Endothelial cell of umbilical vein (primary cell): ENCODE measurements around the gene MAD2L2.

Source experiments
- GATA2 ChIP-seq: IDR thresholded peaks from 2 replicates; pipeline ENCODE4 v1.7.0; 2011; ENCODE audit warnings: low read depth, mild to moderate bottlenecking, moderate library complexity, mixed read lengths, low read length; ENCODE audit not compliant: insufficient read length, insufficient read depth
- JUN ChIP-seq: IDR thresholded peaks from 2 replicates; pipeline ENCODE4 v1.6.1; 2011; ENCODE audit warnings: borderline replicate concordance, low read depth; ENCODE audit not compliant: insufficient read length, insufficient read depth
- MYC ChIP-seq: IDR thresholded peaks from one replicate; pipeline ENCODE4 v1.6.1; 2011; ENCODE audit warnings: mild to moderate bottlenecking, low read depth, low read length
- POLR2A ChIP-seq: IDR thresholded peaks from 2 replicates; pipeline ENCODE4 v1.6.1; 2012; ENCODE audit warnings: low read depth, mild to moderate bottlenecking, control low read depth, low read length
- POLR2AphosphoS5 ChIP-seq: IDR thresholded peaks from 2 replicates; pipeline ENCODE4 v1.6.1; 2012; ENCODE audit warnings: low read depth, mild to moderate bottlenecking, control low read depth, low read length, moderate library complexity; ENCODE audit not compliant: insufficient read depth
- TF ChIP-seq, protein P1 (sequence below), 2 donors: IDR thresholded peaks; 1 replicate in 1 of 2; 2 replicates in 1 of 2; pipeline ENCODE4 v1.5.1; 2011; ENCODE audit warnings: low read length in 2 of 2, mild to moderate bottlenecking in 2 of 2, moderate library complexity in 2 of 2, control low read depth in 1 of 2, inconsistent platforms in 1 of 2, low read depth in 1 of 2; ENCODE audit not compliant: insufficient read depth in 1 of 2; ENCODE audit errors: extremely low read depth in 1 of 2
- TF ChIP-seq, protein P2 (sequence below): IDR thresholded peaks from 2 replicates; pipeline ENCODE4 v1.6.1; 2011; ENCODE audit not compliant: insufficient read depth, insufficient read length

DNA sequence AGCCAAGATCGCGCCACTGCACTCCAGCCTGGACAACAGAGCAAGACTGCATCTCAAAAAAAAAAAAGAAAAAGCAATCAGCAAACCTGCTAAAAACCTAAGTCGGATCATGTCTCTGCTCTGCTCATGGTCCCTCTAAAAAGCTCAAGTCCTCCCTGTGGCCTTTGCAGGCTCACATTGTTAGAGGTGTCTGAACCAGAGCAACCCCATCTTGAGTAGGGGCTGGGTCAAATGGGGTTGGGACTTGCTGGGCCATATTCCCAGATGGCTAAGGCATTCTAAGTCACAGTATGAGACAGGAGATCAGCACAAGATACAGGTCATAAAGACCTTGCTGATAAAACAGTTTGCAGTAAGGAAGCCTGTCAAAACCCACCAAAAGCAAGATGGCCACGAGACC lies 7.6 kb upstream of the MAD2L2 start:
- TF ChIP-seq, protein P1, sequence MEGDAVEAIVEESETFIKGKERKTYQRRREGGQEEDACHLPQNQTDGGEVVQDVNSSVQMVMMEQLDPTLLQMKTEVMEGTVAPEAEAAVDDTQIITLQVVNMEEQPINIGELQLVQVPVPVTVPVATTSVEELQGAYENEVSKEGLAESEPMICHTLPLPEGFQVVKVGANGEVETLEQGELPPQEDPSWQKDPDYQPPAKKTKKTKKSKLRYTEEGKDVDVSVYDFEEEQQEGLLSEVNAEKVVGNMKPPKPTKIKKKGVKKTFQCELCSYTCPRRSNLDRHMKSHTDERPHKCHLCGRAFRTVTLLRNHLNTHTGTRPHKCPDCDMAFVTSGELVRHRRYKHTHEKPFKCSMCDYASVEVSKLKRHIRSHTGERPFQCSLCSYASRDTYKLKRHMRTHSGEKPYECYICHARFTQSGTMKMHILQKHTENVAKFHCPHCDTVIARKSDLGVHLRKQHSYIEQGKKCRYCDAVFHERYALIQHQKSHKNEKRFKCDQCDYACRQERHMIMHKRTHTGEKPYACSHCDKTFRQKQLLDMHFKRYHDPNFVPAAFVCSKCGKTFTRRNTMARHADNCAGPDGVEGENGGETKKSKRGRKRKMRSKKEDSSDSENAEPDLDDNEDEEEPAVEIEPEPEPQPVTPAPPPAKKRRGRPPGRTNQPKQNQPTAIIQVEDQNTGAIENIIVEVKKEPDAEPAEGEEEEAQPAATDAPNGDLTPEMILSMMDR (IDR thresholded peaks at IDR 0.05; ENCODE audit: extremely low read depth in 1 of 2, insufficient read depth in 1 of 2, low read depth in 1 of 2, low read length in 2 of 2): no peak
- TF ChIP-seq MYC (no peak), POLR2A (no peak), JUN (no peak), POLR2AphosphoS5 (no peak), GATA2 (no peak)
- TF ChIP-seq, protein P2, sequence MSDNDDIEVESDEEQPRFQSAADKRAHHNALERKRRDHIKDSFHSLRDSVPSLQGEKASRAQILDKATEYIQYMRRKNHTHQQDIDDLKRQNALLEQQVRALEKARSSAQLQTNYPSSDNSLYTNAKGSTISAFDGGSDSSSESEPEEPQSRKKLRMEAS: no peak
